H1 (cell line): ENCODE measurements around the gene LYAR. TPM values are rescaled to one million over a fixed set of nuclear protein-coding genes. Genes with fewer than 3 reads are reported as not detected.

Experiments used
- CREB1 ChIP-seq: IDR thresholded peaks from 2 replicates; pipeline ENCODE4 v1.6.1; 2012; ENCODE audit warnings: inconsistent platforms
- JUND ChIP-seq: IDR thresholded peaks from 2 replicates; pipeline ENCODE4 v1.6.1; 2011; ENCODE audit warnings: mild to moderate bottlenecking, improper control_type of control experiment, low read length
- POLR2A ChIP-seq, 2 experiments: IDR thresholded peaks; 1 replicate in 1 of 2; 2 replicates in 1 of 2; pipeline ENCODE4 v1.6.1; 2011; ENCODE audit warnings: low read depth in 2 of 2, low read length in 2 of 2, mild to moderate bottlenecking in 2 of 2; ENCODE audit errors: control extremely low read depth in 1 of 2
- POU5F1 ChIP-seq: IDR thresholded peaks from 2 replicates; pipeline ENCODE4 v1.6.1; 2011; ENCODE audit warnings: low read depth, mild to moderate bottlenecking, low read length, moderate library complexity
- SUZ12 ChIP-seq: fragments of 200-600 bp; sonication (generic); IDR thresholded peaks from 2 replicates; pipeline ENCODE4 v1.6.1; 2012; ENCODE audit warnings: mild to moderate bottlenecking, inconsistent platforms, low read length, moderate library complexity, mixed read lengths
- TAF1 ChIP-seq: IDR thresholded peaks from 2 replicates; pipeline ENCODE4 v1.6.1; 2011; ENCODE audit warnings: mild to moderate bottlenecking, low read depth, low read length
- TBP ChIP-seq: IDR thresholded peaks from 2 replicates; pipeline ENCODE4 v1.6.1; 2011; ENCODE audit warnings: low read depth, low read length, improper control_type of control experiment
- TCF12 ChIP-seq: IDR thresholded peaks from 2 replicates; pipeline ENCODE4 v1.6.1; 2011; ENCODE audit warnings: low read depth, mild to moderate bottlenecking, low read length
- polyA plus RNA-seq, 7 experiments: library from polyadenylated mRNA; depleted of rRNA in 3 of 7; stranded (reverse) in 5 of 7; unstranded in 2 of 7; fragments of >200 nt in 5 of 7; fragments of 200-250 nt in 2 of 7; gene quantifications; 1 replicate in 5 of 7; 2 replicates in 1 of 7; 4 replicates in 1 of 7; pipeline versions ENCODE4 v1.2.1 to v1.2.3, GENCODE V29; 2011 to 2013; ENCODE audit warnings: missing spikeins in 2 of 7, mixed read lengths in 2 of 7
- total RNA-seq: library from RNA; stranded (reverse); fragmentation: NEBNext Ultra II Directional; extraction: Animal tissue kit (Norgen Biotek cat#: 25700); gene quantifications from 2 replicates; pipeline ENCODE4 v1.2.1, GENCODE V29; 2021
- TF ChIP-seq, protein P1 (sequence below): IDR thresholded peaks from 2 replicates; pipeline ENCODE4 v1.6.1; 2011; ENCODE audit warnings: low read length, improper control_type of control experiment
- TF ChIP-seq, protein P2 (sequence below): IDR thresholded peaks from 2 replicates; pipeline ENCODE4 v1.6.1; 2012; ENCODE audit warnings: inconsistent platforms

Gene LYAR
- total and polyA plus RNA-seq, 2 of the 8 experiments (the other 6 are each of a cell fraction or from before 2014, with no cell fraction given): 6.5 to 46.9 TPM

DNA sequence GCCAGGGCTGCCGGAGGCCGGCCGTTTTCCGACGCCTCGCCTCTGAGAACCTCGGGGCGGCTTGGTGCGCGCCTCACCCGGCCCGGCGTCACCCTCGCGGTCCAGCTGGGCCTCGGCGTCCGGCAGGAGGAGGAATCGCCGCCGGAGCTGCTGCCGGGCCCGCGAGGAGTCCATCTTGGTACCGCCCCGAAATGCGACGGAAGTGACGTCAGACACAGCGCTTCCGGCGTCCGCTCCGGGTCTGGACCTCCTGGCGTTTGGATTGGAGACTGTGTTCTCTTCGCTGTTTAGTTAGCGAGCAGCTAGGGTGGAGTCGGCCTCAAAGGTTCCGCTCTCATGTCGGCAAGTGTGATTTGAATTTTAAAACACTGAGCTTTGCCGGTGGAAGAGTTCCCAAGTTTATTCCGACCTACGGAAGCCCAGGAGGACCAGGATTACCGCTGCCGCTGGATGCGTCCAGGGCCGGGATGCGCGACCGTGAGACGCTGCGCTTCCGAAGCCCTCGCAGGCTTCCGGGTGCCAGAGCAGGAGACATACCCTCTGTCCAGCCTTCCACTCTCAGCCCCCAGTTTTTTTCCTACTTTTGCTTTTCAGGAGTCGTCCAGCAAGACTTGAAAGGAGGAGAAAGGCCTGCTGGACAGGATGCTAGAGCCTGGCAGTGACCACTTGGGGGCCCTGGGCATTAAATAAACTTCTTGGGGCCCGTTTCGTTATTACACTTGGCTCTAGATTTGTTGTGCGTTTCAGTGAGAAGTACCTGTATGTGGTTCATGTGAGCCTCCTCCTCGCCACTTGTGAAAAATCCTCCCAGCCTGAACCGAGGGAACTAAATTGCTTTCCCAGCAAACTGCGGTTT is 41.7 kb downstream of the LYAR start, which contains the start of gene TMEM128 (continued):
- TF ChIP-seq TBP (peak; percentile 85), POLR2A (IDR thresholded peaks at IDR 0.05; ENCODE audit: control extremely low read depth in 1 of 2, low read depth in 2 of 2, low read length in 2 of 2) (peak; percentile 95 to 97), JUND (peak; percentile 84), CREB1 (peak; percentile 95), TAF1 (peak; percentile 96), SUZ12 (no peak), POU5F1 (no peak), TCF12 (no peak)
- TF ChIP-seq, protein P1, sequence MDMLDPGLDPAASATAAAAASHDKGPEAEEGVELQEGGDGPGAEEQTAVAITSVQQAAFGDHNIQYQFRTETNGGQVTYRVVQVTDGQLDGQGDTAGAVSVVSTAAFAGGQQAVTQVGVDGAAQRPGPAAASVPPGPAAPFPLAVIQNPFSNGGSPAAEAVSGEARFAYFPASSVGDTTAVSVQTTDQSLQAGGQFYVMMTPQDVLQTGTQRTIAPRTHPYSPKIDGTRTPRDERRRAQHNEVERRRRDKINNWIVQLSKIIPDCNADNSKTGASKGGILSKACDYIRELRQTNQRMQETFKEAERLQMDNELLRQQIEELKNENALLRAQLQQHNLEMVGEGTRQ: no peak
- TF ChIP-seq, protein P2, sequence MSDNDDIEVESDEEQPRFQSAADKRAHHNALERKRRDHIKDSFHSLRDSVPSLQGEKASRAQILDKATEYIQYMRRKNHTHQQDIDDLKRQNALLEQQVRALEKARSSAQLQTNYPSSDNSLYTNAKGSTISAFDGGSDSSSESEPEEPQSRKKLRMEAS: 0 out of 2 replicates have a peak, but pooled peaks have one; percentile 24
